NT2/D1 (cell line): ENCODE measurements around the gene SNRPF.

Experiments
- YY1 ChIP-seq: IDR thresholded peaks from 2 replicates; pipeline ENCODE4 v1.6.1; 2011; ENCODE audit not compliant: insufficient read length, insufficient read depth
- ZNF274 ChIP-seq: IDR thresholded peaks from 2 replicates; pipeline ENCODE4 v1.6.1; 2011; ENCODE audit warnings: mild to moderate bottlenecking, low read depth, low read length

DNA sequence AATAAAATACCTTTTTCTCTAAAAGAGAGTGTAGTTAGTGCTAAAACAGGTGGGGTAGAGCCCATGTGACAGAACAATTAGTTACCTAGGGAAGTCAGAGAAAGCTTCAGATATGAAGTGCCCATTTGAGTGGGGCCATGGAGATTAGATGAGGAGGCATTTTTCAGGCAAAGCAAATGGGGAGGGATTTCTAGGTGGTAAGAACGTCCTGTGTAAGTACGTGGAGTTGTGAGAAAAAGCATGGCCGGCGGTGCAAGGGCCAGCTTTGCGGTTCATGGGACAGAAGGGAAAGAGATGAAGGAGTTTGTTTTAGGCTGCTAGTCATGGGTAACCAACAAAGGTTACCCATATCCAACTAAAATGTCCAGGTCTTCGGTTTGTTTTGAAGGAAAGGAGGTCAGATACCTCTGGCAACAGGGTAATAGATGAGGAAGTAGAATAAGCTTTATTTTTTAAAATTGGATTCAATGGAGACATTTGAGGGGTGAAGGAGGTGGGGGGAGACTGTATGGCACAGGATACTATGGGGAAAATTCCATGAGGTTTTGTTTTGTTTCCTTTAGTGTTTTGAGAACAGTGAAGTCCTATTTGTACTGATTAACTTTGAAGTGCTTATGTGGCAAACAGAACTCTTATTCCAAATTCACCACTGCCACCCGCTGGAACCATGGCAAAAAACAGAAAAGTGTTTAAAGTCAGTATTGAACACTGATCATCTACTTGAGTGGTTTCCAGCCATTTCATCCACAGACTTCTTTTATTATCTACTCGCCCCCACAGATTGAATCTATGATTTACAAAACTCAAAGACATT, 10.0 kb upstream of the SNRPF start:
- TF ChIP-seq YY1 (no peak), ZNF274 (no peak)
